Measurements from ENCODE around the gene PDZRN3.

PDZRN3 gene

DNA sequence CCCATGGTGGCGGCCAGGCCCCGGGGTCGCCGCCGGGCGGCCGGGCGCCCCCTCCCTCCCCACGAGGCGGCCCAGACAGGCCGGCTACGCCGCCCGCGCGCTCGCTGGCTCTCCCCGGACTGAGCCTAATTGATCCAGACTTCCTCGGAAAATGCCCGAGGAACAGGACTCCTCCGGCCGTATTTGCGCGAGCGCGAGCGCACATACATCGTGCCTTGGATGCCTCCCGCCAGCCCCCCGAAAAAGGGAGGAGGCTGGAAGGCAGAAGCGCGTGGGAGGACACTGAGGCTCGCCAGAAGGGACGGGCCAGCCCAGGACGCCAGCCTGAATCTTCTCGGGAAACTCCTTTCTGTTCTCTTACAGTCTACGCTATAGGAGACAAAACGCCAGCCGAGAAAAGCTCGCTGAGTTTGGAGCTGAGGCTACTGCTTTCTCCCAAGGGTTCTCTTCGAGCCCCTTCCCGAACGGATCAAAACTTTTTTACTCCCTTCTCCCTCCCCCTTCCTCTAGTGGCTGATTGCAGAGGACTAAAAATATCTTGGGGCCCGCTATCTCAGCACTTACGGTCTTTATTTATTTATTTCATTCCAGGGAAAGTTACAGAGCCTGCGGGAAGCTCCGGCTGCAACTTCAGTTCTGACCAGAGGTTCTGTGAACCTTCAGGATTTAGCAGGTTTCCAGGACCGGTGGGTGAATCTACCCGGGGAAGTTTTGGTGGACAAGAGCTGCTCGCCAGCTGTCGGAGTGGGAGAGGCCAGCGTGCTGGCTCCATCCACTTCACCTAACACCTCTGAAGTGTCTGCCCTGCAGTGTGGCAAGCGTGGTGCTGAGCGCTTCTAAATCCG is at the start of gene PDZRN3:
Gene PDZRN3, minus strand, starts transcription at position 121 of the 845 bp plus-strand sequence.
- DNase-seq: no peak
- in situ Hi-C loops (cut with HindIII; ENCODE audit: low pct_ligation_motif_present, low pct_unique_long_range_greater_than_20kb, low sequenced_read_pairs): no loop called here

GRCh38 chr3:73674280-73674679 is 49.5 kb upstream of the PDZRN3 start:
- DNase-seq: no peak
- in situ Hi-C loops (cut with HindIII; ENCODE audit: low pct_ligation_motif_present, low pct_unique_long_range_greater_than_20kb, low sequenced_read_pairs): no loop called here

DNA sequence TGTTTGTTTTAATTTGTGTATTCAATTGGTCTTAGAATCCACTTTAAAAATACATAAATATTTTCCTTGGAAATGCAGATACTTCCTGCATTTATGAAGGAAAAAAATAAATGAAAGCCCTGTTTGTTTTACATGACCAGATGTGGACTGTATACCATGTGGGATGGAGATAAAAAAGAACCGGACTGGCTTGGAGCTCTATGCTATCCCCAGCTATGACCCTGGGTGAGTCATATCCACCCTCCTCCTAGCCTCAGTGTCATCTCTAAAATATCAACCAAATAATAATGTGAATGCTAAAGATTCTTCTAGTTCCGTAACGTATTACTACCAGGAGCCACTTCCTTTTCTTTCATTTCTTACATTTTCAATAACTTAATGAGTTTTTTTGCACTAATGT is 44.5 kb upstream of the PDZRN3 start:
- in situ Hi-C loops (cut with HindIII; ENCODE audit: low pct_ligation_motif_present, low pct_unique_long_range_greater_than_20kb, low sequenced_read_pairs): no loop called here
- no peak for DNase-seq

DNA sequence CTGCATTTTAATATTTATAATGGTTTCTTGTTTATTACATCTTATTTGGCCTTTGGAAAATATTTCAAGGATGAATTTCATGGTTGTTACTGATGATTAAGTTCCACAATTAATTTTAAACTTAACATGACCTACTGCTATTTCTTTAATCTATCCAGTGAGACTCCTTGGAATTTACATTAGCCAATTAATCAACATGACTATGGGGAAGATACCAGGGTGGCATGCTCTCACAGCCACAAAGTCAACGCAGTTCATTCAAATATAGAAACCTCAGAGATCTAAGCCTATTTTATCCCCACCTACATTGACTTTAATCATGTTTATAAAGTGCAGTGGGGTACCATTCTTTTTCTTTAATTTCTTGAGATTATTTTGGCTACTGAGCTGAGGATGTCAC is 43.6 kb upstream of the PDZRN3 start:
- no peak for DNase-seq
- in situ Hi-C loops (cut with HindIII; ENCODE audit: low pct_ligation_motif_present, low pct_unique_long_range_greater_than_20kb, low sequenced_read_pairs): no loop called here

GRCh38 chr3:73667889-73668288 is 43.1 kb upstream of the PDZRN3 start:
- no peak for DNase-seq
- in situ Hi-C loops (cut with HindIII; ENCODE audit: low pct_ligation_motif_present, low pct_unique_long_range_greater_than_20kb, low sequenced_read_pairs): no loop called here

DNA sequence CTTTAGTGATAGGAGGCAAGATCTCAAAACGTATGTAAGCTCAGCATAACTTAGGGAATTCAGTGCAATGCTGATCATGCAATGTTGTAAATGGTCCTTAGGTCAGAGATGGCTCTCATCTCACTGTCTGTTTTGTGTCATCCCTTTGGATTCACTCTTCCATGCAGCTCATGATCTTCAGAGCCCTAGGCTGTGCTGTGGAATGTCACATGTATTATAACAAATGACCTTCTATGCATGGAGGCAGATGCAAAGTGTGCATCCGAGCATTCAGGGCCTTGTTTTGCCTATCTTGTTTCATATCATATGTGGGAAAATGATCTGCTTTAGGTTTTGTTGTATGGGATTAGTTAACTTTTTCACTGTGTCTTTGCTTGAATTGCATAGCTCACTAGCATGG is 40.5 kb upstream of the PDZRN3 start:
- DNase-seq: no peak
- in situ Hi-C loops (cut with HindIII; ENCODE audit: low pct_ligation_motif_present, low pct_unique_long_range_greater_than_20kb, low sequenced_read_pairs): no loop called here

DNA sequence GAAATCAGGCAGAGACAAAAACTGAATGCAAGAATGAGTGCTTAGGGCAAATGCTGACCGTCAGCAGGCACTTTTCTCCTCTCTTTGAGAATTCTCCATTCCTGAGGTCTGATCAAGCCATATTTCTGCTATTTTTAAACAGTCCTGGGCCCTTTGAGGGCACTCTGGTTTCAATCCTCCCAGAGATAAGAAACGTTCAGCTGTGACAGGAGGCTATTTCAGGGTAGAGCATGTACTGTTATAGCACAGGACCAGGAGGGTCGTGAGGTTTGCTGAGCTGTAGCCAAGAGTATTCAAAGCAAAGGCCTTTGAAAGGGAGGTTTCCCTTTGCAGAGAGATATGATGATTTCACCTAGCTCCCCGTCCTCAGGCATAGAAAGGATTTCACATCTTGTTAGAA is 39.6 kb upstream of the PDZRN3 start:
- in situ Hi-C loops (cut with HindIII; ENCODE audit: low pct_ligation_motif_present, low pct_unique_long_range_greater_than_20kb, low sequenced_read_pairs): no loop called here
- DNase-seq: no peak

- in situ Hi-C loops (cut with HindIII; ENCODE audit: low pct_ligation_motif_present, low pct_unique_long_range_greater_than_20kb, low sequenced_read_pairs): no loop called here
- no peak for DNase-seq
Observed at GRCh38 chr3:73663495-73663894, 38.8 kb upstream of the PDZRN3 start.

DNA sequence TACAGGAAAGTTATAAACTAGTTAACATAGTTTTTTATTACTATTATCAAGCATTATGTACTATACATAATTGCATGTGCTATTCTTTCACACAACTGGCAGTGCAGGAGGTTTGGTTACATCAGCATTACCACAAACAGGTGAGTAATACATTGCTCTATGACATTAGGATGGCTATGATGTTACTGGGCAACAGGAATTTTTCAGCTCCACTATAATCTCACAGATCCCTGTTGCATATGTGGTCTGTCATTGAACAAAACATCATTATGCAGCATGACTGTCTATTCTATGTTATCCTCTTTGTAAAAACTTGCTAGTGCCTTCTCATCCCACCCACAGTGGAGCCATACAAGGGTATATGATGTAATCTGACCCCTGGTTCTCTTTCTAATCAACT is 36.5 kb upstream of the PDZRN3 start:
- no peak for DNase-seq
- in situ Hi-C loops (cut with HindIII; ENCODE audit: low pct_ligation_motif_present, low pct_unique_long_range_greater_than_20kb, low sequenced_read_pairs): no loop called here

- in situ Hi-C loops (cut with HindIII; ENCODE audit: low pct_ligation_motif_present, low pct_unique_long_range_greater_than_20kb, low sequenced_read_pairs): no loop called here
- DNase-seq: no peak
Observed at GRCh38 chr3:73658227-73658626, 33.5 kb upstream of the PDZRN3 start.

DNA sequence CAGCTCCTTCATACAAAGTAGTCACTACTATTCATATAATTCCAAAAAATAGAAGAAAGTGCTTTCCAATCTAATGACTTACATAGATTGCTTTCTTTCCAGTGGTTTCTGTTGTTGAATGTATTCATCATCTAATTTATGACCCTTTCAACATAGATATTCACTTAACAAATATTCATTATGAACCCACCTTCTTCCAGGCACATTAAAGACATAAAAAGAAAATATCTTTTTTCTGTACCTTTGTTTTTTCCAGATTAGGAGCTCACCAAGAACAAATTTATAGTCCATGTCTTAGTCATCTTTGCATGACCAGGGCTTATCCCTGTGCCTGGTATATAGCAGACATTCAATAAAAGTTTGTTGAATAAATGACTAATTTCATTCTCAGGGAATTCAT is 32.4 kb upstream of the PDZRN3 start:
- in situ Hi-C loops (cut with HindIII; ENCODE audit: low pct_ligation_motif_present, low pct_unique_long_range_greater_than_20kb, low sequenced_read_pairs): no loop called here
- DNase-seq: no peak

- DNase-seq: no peak
Observed at GRCh38 chr3:73656241-73656890, 31.6 kb upstream of the PDZRN3 start.

GRCh38 chr3:73655197-73655596 is 30.5 kb upstream of the PDZRN3 start:
- DNase-seq: no peak
- in situ Hi-C loops (cut with HindIII; ENCODE audit: low pct_ligation_motif_present, low pct_unique_long_range_greater_than_20kb, low sequenced_read_pairs): no loop called here

More at GRCh38 chr3:73656241-73656890, 31.6 kb upstream of the PDZRN3 start:
- in situ Hi-C loops (cut with HindIII; ENCODE audit: low pct_ligation_motif_present, low pct_unique_long_range_greater_than_20kb, low sequenced_read_pairs): no loop called here

DNA sequence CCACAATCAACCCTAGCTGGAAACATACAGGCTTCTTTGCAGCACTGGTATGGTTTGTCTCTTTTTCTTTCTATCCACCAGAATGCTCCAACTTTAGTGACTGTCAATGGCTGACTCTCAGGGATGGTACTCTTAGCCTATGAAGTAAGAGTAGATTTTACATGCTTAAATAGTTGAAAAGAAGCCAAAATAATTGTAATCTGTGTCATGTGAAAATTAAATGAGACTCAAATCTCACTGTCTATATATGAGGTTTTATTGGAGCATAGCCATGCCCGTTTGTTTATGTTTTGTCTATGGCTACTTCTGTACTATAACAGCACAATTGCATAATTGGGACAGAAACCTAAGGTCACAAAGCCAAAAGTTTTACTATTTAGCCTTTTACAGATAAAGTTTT is 29.1 kb upstream of the PDZRN3 start:
- in situ Hi-C loops (cut with HindIII; ENCODE audit: low pct_ligation_motif_present, low pct_unique_long_range_greater_than_20kb, low sequenced_read_pairs): no loop called here
- DNase-seq: no peak

DNA sequence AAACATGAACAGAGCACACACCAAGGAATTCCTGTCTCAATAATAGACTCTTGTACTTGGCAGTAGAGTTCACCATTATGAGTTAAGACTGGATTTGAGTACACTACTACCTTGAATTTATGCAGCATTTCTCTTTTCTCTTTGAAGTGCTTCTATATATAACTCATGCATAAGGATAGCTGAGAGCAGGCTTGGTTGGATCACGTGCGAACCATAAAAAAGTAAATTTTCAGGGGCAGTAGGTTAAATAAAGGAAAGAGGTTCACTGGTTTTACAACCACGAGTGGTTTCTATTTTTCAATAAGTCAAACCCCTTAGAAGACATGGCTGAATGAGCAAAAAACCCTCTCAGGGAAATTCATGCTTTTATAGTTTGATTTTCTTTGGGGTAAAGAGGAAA is 28.6 kb upstream of the PDZRN3 start:
- in situ Hi-C loops (cut with HindIII; ENCODE audit: low pct_ligation_motif_present, low pct_unique_long_range_greater_than_20kb, low sequenced_read_pairs): no loop called here
- no peak for DNase-seq

DNA sequence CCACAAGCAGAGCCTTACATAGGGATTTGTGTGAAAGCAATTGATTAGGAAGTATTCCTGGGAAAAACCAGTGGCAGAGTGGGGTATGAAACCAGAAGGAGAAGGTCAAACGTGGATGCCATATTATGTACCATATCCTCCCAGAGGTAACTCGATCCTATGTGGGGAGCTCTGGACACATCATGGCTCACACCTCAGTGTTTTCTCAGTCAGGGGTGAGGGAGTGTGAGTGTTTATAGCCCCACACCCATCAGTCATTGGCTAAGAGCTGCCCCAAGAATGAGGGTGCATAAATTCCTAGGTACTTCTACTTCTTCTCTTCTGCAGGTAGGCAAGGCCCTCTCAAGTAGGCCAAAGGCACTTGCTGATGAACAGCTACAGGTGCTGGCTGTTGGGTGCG is 28.2 kb upstream of the PDZRN3 start:
- no peak for DNase-seq
- in situ Hi-C loops (cut with HindIII; ENCODE audit: low pct_ligation_motif_present, low pct_unique_long_range_greater_than_20kb, low sequenced_read_pairs): no loop called here

- in situ Hi-C loops (cut with HindIII; ENCODE audit: low pct_ligation_motif_present, low pct_unique_long_range_greater_than_20kb, low sequenced_read_pairs): no loop called here
- DNase-seq: no peak
Observed at GRCh38 chr3:73637042-73637441, 12.3 kb upstream of the PDZRN3 start.

- no peak for DNase-seq
- in situ Hi-C loops (cut with HindIII; ENCODE audit: low pct_ligation_motif_present, low pct_unique_long_range_greater_than_20kb, low sequenced_read_pairs): no loop called here
Observed at GRCh38 chr3:73635254-73635653, 10.5 kb upstream of the PDZRN3 start.

DNA sequence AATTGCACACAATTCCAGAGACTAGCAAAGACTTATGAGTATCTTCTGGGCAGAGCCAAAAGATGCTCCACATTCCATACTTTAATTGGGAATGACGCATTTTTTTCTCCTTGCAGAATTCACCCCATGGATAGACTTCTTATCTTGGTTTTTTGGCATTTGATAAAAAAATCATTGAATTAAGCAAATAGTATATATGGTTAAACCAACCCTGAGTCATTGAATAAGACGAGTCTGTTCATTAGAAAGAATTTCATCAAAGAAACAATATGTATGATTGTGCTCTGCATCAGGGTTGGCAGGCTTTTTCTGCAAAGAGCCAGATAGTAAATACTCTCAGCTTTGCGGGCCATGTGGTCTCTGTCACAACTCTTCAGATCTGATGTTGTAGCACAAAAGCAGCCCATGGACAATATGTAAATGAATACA is 9.2 kb upstream of the PDZRN3 start:
- no peak for DNase-seq
- in situ Hi-C loops (cut with HindIII; ENCODE audit: low pct_ligation_motif_present, low pct_unique_long_range_greater_than_20kb, low sequenced_read_pairs): no loop called here

DNA sequence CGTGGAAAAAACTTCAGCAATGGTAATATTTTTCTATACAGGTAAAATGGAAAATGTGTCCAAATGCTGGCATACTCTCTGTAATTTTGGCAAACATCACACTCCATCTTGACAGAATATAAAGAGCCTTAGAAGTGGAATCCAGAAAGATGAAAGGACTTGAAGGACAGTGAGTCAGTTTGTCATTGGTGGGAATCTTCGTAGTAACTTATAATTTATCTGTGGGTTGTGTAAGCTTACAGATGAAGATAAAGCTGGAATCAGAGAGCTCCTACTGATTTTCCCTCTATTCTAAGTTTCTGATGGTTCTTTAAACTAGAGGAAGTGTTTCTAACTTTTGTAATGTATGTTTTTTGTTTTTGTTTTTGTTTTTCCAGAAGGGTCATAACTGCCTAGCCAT is 8.7 kb upstream of the PDZRN3 start:
- DNase-seq: no peak
- in situ Hi-C loops (cut with HindIII; ENCODE audit: low pct_ligation_motif_present, low pct_unique_long_range_greater_than_20kb, low sequenced_read_pairs): no loop called here

All from ACHN (cell line).